HG03095 (cell line): Measurements from ENCODE around the gene FOXO6.

Experiments used
- ATAC-seq: cut with Tn5 transposase; IDR thresholded peaks from one replicate; pipeline ENCODE4 v1.9.1; 2021; ENCODE audit warnings: moderate library complexity; ENCODE audit not compliant: unreplicated experiment

The FOXO6 gene

GRCh38 chr1:41423511-41424191 lies 62.4 kb downstream of the FOXO6 start:
- ATAC-seq, result no peak

DNA sequence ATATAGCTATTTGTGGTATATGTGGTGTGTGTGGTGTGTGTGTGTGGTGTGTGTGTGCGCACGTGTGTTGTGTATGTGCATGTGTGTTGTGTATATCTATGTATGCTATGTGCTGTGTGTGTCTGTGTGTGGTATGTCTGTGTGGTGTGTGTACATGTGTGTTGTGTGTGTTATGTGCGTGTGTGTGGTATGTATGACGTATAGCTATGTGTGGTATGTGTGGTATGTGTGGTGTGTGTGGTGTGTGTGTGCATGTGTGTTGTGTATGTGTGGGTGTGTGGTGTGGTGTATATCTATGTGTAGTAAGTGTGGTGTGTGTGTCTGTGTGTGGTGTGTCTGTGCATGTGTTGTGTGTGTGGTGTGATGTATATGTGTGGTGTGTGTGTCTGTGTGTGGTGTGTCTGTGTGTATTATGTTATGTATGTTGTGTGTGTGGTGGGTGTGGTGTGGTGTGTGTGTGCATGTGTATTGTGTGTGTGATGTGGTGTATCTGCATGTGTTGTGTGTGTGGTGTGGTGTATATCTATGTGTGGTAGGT lies 63.4 kb downstream of the FOXO6 start:
- no peak for ATAC-seq

DNA sequence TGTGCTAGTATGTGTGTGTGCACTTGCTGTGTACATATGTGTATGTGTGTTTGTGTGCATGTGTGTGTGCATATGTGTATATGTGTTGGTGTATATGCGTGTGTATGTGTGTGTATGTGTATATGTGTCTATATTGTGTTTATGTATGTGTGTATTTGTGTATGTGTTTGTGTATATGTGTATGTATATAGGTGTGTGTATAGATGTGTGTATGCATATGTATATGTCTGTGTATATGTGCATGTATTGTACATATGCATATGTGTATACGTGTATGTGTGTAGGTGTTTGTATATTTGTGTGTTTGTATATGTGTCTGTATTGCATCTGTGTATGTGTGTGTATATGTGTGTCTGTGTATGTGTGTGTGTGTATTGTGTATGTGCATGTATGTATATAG lies 64.1 kb downstream of the FOXO6 start:
- no peak for ATAC-seq

DNA sequence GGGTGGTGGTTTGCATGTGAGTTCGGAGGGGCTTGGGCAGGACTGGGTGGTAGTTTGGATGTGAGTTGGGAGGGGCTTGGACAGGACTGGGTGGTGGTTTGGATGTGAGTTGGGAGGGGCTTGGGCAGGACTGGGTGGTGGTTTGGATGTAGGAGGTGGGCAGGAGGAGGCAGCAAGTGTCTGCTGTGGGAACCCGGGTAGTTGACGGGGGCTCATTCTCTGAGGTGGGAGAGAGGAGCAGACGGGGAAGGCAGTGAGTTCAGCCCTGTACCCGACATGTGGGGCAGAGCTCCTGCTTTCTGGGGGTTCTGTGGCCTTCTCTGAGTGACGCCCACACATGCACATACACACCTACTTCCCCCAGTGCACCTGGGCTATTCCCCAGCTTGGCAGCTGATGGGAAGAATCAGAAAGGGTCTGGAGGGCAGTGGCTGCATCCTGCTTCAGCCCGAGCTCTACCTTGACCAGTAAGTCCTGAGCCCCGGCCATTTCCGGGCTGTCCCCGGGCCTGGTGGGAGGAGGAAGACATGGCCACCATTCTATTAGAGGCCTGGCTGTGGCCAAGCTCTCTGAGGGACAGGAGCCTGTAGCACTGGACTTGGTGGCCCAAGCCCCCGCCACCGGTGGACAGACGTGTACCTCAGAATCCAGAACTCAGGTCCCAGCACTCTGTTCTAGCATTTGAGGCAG lies 65.1 kb downstream of the FOXO6 start:
- no peak for ATAC-seq

- ATAC-seq, result no peak
Measured at GRCh38 chr1:41427122-41427913, 66.1 kb downstream of the FOXO6 start.

GRCh38 chr1:41427916-41428737 lies 66.9 kb downstream of the FOXO6 start:
- no peak for ATAC-seq

DNA sequence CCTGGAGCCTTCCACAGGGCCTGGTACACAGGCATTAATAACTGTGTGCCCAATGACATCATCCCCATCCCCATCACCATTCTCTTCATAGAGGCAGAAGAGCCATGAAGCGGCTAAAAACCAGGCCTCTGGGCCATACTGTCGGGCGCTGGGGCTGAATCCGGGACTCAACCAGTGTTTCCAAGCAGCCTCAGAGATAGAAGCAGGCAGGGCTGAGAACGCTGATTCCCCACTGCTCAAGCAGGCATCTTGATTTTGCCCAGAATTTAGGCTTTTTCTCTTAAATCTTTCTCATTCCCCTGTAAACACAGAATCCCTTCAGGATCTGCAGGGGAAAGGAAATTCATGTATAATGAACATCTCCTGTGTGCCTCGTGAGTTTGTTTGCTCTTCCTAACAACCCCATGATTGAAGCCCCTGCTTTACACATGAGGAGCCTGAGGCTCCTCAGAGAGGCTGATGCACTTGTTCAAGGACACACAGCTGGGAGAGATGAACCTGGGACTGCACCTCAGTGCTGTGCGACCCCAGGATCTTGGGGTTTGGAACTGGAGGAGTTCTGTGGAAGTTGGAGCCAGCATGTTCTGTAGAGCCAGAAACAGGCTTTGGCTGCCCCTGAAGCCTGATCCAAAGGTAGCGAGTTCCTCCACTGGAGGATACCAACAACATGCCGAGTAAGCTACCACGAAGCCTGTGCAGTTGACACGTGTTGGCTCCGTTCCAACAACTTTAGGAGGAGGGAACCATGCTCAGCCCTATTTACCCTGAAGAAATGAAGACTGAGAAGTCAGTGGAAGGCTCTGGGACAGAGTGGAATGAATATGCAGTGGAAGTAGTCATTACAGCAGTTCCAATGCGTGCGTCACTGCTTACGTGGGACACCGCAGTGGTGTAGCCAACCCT lies 67.8 kb downstream of the FOXO6 start:
- no peak for ATAC-seq

- ATAC-seq, result no peak
Measured at GRCh38 chr1:41429641-41430035, 68.4 kb downstream of the FOXO6 start.

DNA sequence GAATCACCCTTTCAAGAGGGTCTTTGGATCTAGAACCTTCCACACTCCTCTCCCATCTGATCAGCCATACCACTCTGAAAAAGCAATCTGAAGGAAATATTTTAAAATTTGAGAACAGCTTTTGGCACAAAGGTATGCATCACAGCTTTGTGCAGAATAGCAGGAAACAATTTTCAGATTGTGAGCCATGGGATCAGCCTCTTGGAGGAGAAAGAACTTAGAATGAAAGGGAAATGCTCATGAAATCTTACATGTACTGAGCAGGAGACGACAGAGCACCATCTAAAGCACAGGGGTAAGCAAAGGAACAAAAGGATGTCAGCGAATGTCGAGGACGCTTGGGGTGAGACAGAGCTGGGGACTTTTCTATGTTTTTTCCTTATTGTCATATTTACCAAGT lies 68.8 kb downstream of the FOXO6 start:
- no peak for ATAC-seq

GRCh38 chr1:41430582-41430981 lies 69.3 kb downstream of the FOXO6 start:
- ATAC-seq, result no peak

- no peak for ATAC-seq
Measured at GRCh38 chr1:41431490-41432350, 70.5 kb downstream of the FOXO6 start.
